SU-DHL-6 (cell line): ENCODE measurements around the gene KIF7.

ENCODE experiments used
- H2AFZ ChIP-seq: fragments of 200-600 bp; sonication (generic); 2 replicates; pipeline ENCODE4 v1.6.1; 2014; ENCODE audit warnings: low read depth, mild to moderate bottlenecking, moderate library complexity, mixed read lengths, antibody characterized with exemption, low read length; ENCODE audit not compliant: severe bottlenecking
- H3F3A ChIP-seq: fragments of 200-600 bp; shearing (Covaris generic); 2 replicates; pipeline ENCODE4 v1.6.0; 2016; ENCODE audit warnings: antibody characterized with exemption, mild to moderate bottlenecking; ENCODE audit not compliant: insufficient read depth
- H3K27ac ChIP-seq: fragments of 200-600 bp; sonication (generic); 2 replicates; pipeline ENCODE4 v1.5.1; 2016; ENCODE audit warnings: low read depth, mild to moderate bottlenecking, low read length, moderate library complexity, mixed read lengths
- H3K27me3 ChIP-seq: fragments of 200-600 bp; sonication (generic), shearing (Covaris generic); 2 replicates; pipeline ENCODE4 v1.6.0; 2014; ENCODE audit warnings: mild to moderate bottlenecking, low read length
- H3K36me3 ChIP-seq: fragments of 200-600 bp; sonication (generic); 2 replicates; pipeline ENCODE4 v1.6.1; 2014; ENCODE audit warnings: mild to moderate bottlenecking, low read length, mixed read lengths
- H3K4me2 ChIP-seq: fragments of 300-600, 200-600 bp; shearing (Covaris generic), sonication (generic); 2 replicates; pipeline ENCODE4 v1.6.0; 2014; ENCODE audit warnings: low read length, low read depth, mild to moderate bottlenecking; ENCODE audit not compliant: poor library complexity, severe bottlenecking
- H3K4me3 ChIP-seq: fragments of 200-600 bp; sonication (generic); 2 replicates; pipeline ENCODE4 v1.5.1; 2014; ENCODE audit warnings: antibody characterized with exemption, low read length, mild to moderate bottlenecking, mixed read lengths; ENCODE audit not compliant: insufficient read depth, poor library complexity, severe bottlenecking
- H3K79me2 ChIP-seq: fragments of 200-600 bp; sonication (generic); 2 replicates; pipeline ENCODE4 v1.6.1; 2014; ENCODE audit warnings: mild to moderate bottlenecking, low read length, moderate library complexity; ENCODE audit not compliant: insufficient read depth
- H3K9ac ChIP-seq: fragments of 200-600 bp; sonication (generic); 2 replicates; pipeline ENCODE4 v1.7.0; 2014; ENCODE audit warnings: mild to moderate bottlenecking, low read length
- H3K9me2 ChIP-seq: fragments of 200-600 bp; sonication (generic); replicated peaks from 2 replicates; pipeline ENCODE4 v1.6.1; 2014; ENCODE audit warnings: low read length; ENCODE audit not compliant: insufficient read depth
- H3K9me3 ChIP-seq: fragments of 200-600 bp; sonication (generic); 2 replicates; pipeline ENCODE4 v1.6.1; 2014; ENCODE audit warnings: low read length, mixed read lengths; ENCODE audit not compliant: insufficient read depth
- H4K20me1 ChIP-seq: fragments of 200-600 bp; sonication (generic); 2 replicates; pipeline ENCODE4 v1.6.1; 2014; ENCODE audit warnings: low read depth, mild to moderate bottlenecking, antibody characterized with exemption, low read length, moderate library complexity, mixed read lengths
- CTCF ChIP-seq: fragments of 200-600 bp; sonication (generic); IDR thresholded peaks from one replicate; pipeline ENCODE4 v1.5.1; 2017; ENCODE audit warnings: antibody characterized with exemption, mild to moderate bottlenecking, low read length, moderate library complexity; ENCODE audit not compliant: insufficient read depth, poor library complexity, severe bottlenecking
- EZH2phosphoT487 ChIP-seq: fragments of 200-600 bp; sonication (generic), shearing (Covaris generic); conservative IDR thresholded peaks from 2 replicates; pipeline ENCODE4 v1.6.1; 2018; ENCODE audit warnings: mild to moderate bottlenecking, antibody characterized with exemption, low read length, moderate library complexity, mixed read lengths

The KIF7 gene

GRCh38 chr15:89680282-89680873, 25.1 kb upstream of the KIF7 start:
- Histone ChIP-seq H3K9me2 (no peaks in the 10 kb centered on the region), H3K9me3 (no peaks in the 10 kb centered on the region), H3K4me2 (no peak overlapping the region), H3K4me3 (no peak overlapping the region), H3K27ac (no peak overlapping the region), H3K27me3 (no peaks in the 10 kb centered on the region), H3K79me2 (no peaks in the 10 kb centered on the region), H3K36me3 (no peaks in the 10 kb centered on the region), H4K20me1 (no peaks in the 10 kb centered on the region), H2AFZ (no peak overlapping the region), H3K9ac (no peak overlapping the region), H3F3A (no peaks in the 10 kb centered on the region)
- no peak for TF ChIP-seq EZH2phosphoT487
- TF ChIP-seq CTCF: no peak

GRCh38 chr15:89679212-89679611, 23.9 kb upstream of the KIF7 start, which contains the start of gene PLIN1:
Gene PLIN1, minus strand, starts transcription at chr15:89679367. Its CDS starts 1,878 bp downstream, at chr15:89677489.
- Histone ChIP-seq H4K20me1 (no peaks in the 10 kb centered on the region), H3K27me3 (0 out of 2 replicates have a peak, but pooled peaks cover 4% of the 10 kb centered on the region), H3K4me3 (no peak within 1 kb of the TSS), H3K27ac (no peak within 1 kb of the TSS), H3K9me2 (no peaks in the 10 kb centered on the region), H3K4me2 (no peak within 1 kb of the TSS), H3K9ac (no peak within 1 kb of the TSS), H2AFZ (no peak within 1 kb of the TSS), H3K9me3 (no peaks in the 10 kb centered on the region), H3F3A (no peaks in the 10 kb centered on the region), H3K79me2 (no peaks in the 10 kb centered on the region), H3K36me3 (no peaks in the 10 kb centered on the region)
- TF ChIP-seq EZH2phosphoT487 (no peak), CTCF (no peak)

- TF ChIP-seq CTCF (no peak), EZH2phosphoT487 (no peak)
- no peaks in the 10 kb centered on the region for H4K20me1 ChIP-seq
- H3K4me3 ChIP-seq: no peak overlapping the region
- H3K9ac ChIP-seq: no peak overlapping the region
- H3K79me2 ChIP-seq: no peaks in the 10 kb centered on the region
- H3K27ac ChIP-seq: no peak overlapping the region
- no peaks in the 10 kb centered on the region for H3K9me3 ChIP-seq
- H3K9me2 ChIP-seq: no peaks in the 10 kb centered on the region
- no peak overlapping the region for H3K4me2 ChIP-seq
- H3K27me3 ChIP-seq: 0 out of 2 replicates have a peak, but pooled peaks cover 4% of the 10 kb centered on the region
- H3K36me3 ChIP-seq: no peaks in the 10 kb centered on the region
- no peak overlapping the region for H2AFZ ChIP-seq
- H3F3A ChIP-seq: no peaks in the 10 kb centered on the region
Observed at GRCh38 chr15:89677381-89677780, 22.1 kb upstream of the KIF7 start.
